HG03354 (cell line): Measurements from ENCODE around the gene TNFAIP2.

ENCODE experiments used
- ATAC-seq: cut with Tn5 transposase; IDR thresholded peaks from one replicate; pipeline ENCODE4 v1.9.1; 2021; ENCODE audit warnings: mild to moderate bottlenecking; ENCODE audit not compliant: unreplicated experiment, poor library complexity, severe bottlenecking

The TNFAIP2 gene

GRCh38 chr14:103130965-103131364 lies 7.7 kb downstream of the TNFAIP2 start:
- no peak for ATAC-seq

- no peak for ATAC-seq
Observed at GRCh38 chr14:103131580-103131979, 8.3 kb downstream of the TNFAIP2 start.

- ATAC-seq, result no peak
Observed at GRCh38 chr14:103132381-103133209, 9.3 kb downstream of the TNFAIP2 start.

- no peak for ATAC-seq
Observed at GRCh38 chr14:103133210-103134140, 10.2 kb downstream of the TNFAIP2 start.

- ATAC-seq, result no peak
Observed at GRCh38 chr14:103134405-103134804, 11.1 kb downstream of the TNFAIP2 start.

GRCh38 chr14:103134919-103135318 lies 11.7 kb downstream of the TNFAIP2 start:
- ATAC-seq, result no peak

- no peak for ATAC-seq
Observed at GRCh38 chr14:103135333-103136260, 12.3 kb downstream of the TNFAIP2 start.

- ATAC-seq, result no peak
Observed at GRCh38 chr14:103136388-103137271, 13.4 kb downstream of the TNFAIP2 start.

GRCh38 chr14:103137689-103138300 lies 14.5 kb downstream of the TNFAIP2 start:
- ATAC-seq, result no peak

GRCh38 chr14:103138301-103139131 lies 15.3 kb downstream of the TNFAIP2 start:
- ATAC-seq, result no peak

GRCh38 chr14:103139132-103140025 lies 16.1 kb downstream of the TNFAIP2 start:
- ATAC-seq, result no peak

GRCh38 chr14:103140316-103141109 lies 17.3 kb downstream of the TNFAIP2 start:
- ATAC-seq, result peak; percentile 66

- peak; percentile 20 for ATAC-seq
Observed at GRCh38 chr14:103141117-103141796, 18.0 kb downstream of the TNFAIP2 start.

- no peak for ATAC-seq
Observed at GRCh38 chr14:103142026-103142425, 18.8 kb downstream of the TNFAIP2 start.

- no peak for ATAC-seq
Observed at GRCh38 chr14:103142721-103143302, 19.6 kb downstream of the TNFAIP2 start.
